Stimulated activated CD4-positive, alpha-beta T cell treated with anti-CD3 and anti-CD28 coated beads, Interleukin-15, amount 100 ng/mL, for 1 hour (primary cell): ENCODE results near the gene IL18R1.

Experiments used
- DNase-seq, 2 donors: peaks; one replicate each; pipeline ENCODE4 v3.0.0-alpha.2; 2020; ENCODE audit warnings: low read depth in 1 of 2, low spot score in 1 of 2

IL18R1 gene

GRCh38 chr2:102387763-102388546 is 32.4 kb downstream of the IL18R1 start:
- DNase-seq = no peak

- no peak for DNase-seq
Observed at GRCh38 chr2:102391565-102391964, 36.0 kb downstream of the IL18R1 start.

GRCh38 chr2:102392096-102392495 is 36.5 kb downstream of the IL18R1 start:
- DNase-seq = no peak

GRCh38 chr2:102392942-102393341 is 37.3 kb downstream of the IL18R1 start:
- no peak for DNase-seq

- DNase-seq = no peak
Observed at GRCh38 chr2:102396012-102396411, 40.4 kb downstream of the IL18R1 start.

- no peak for DNase-seq
Observed at GRCh38 chr2:102397209-102397608, 41.6 kb downstream of the IL18R1 start.

GRCh38 chr2:102399499-102400141 is 44.0 kb downstream of the IL18R1 start:
- no peak for DNase-seq

GRCh38 chr2:102401456-102401855 is 45.9 kb downstream of the IL18R1 start:
- no peak for DNase-seq

GRCh38 chr2:102401865-102402264 is 46.3 kb downstream of the IL18R1 start:
- DNase-seq = no peak

GRCh38 chr2:102410952-102411351 is 55.4 kb downstream of the IL18R1 start:
- DNase-seq = no peak

GRCh38 chr2:102412199-102412598 is 56.6 kb downstream of the IL18R1 start:
- no peak for DNase-seq

GRCh38 chr2:102417946-102418345 is 62.4 kb downstream of the IL18R1 start:
- no peak for DNase-seq

GRCh38 chr2:102418421-102418961 is 62.9 kb downstream of the IL18R1 start:
- no peak for DNase-seq

GRCh38 chr2:102420290-102420689 is 64.7 kb downstream of the IL18R1 start:
- DNase-seq = no peak

- DNase-seq = no peak
Observed at GRCh38 chr2:102421890-102422759, 66.5 kb downstream of the IL18R1 start.

GRCh38 chr2:102422910-102423309 is 67.3 kb downstream of the IL18R1 start, which contains the start of gene IL18RAP:
Gene IL18RAP (plus strand): TSS chr2:102423160. CDS start chr2:102423278, 118 bp downstream.
- DNase-seq = no peak

GRCh38 chr2:102423368-102423767 is 67.8 kb downstream of the IL18R1 start:
- DNase-seq = no peak

- DNase-seq = no peak
Observed at GRCh38 chr2:102424754-102425153, 69.2 kb downstream of the IL18R1 start.

- DNase-seq = no peak
Observed at GRCh38 chr2:102425441-102426132, 70.0 kb downstream of the IL18R1 start.

- DNase-seq = no peak
Observed at GRCh38 chr2:102427249-102427648, 71.7 kb downstream of the IL18R1 start.

GRCh38 chr2:102428573-102428972 is 73.0 kb downstream of the IL18R1 start:
- DNase-seq = no peak
